Large intestine (tissue), 3 donors: ENCODE results near the gene CLN5. TPM values are rescaled to one million over a fixed set of nuclear protein-coding genes. Genes with fewer than 3 reads are reported as not detected.

Experiments
- DNase-seq, 2 donors: peaks; one replicate each; pipeline versions ENCODE4 v3.0.0 to v3.0.0-alpha.2; 2013
- H3K27ac ChIP-seq: one replicate; pipeline ENCODE4 v1.5.1; 2013; ENCODE audit warnings: low read length
- H3K27me3 ChIP-seq: 2 replicates; pipeline ENCODE4 v1.6.1; 2013; ENCODE audit warnings: low read length; ENCODE audit not compliant: control insufficient read depth, insufficient read depth
- H3K36me3 ChIP-seq: 2 replicates; pipeline ENCODE4 v1.6.1; 2013; ENCODE audit warnings: low read length; ENCODE audit not compliant: control insufficient read depth, insufficient read depth
- H3K4me1 ChIP-seq: one replicate; pipeline ENCODE4 v1.6.1; 2013; ENCODE audit warnings: low read length; ENCODE audit not compliant: control insufficient read depth, insufficient read depth
- H3K4me3 ChIP-seq: one replicate; pipeline ENCODE4 v1.5.1; 2013; ENCODE audit warnings: low read length
- H3K9me3 ChIP-seq: one replicate; pipeline ENCODE4 v1.6.1; 2013; ENCODE audit warnings: mild to moderate bottlenecking, low read depth, low read length, moderate library complexity; ENCODE audit not compliant: control insufficient read depth
- WGBS: methylation state at CpG from one replicate; pipeline ENCODE4 v1.1.5; 2013; ENCODE audit warnings: low lambda C conversion rate; ENCODE audit not compliant: insufficient coverage; 5-methylcytosine and 5-hydroxymethylcytosine counted together
- polyA plus RNA-seq: library from polyadenylated mRNA; unstranded; fragments of 120-200 nt; gene quantifications from one replicate; pipeline ENCODE4 v1.2.1, GENCODE V29; 2013

CLN5 gene
- polyA plus RNA-seq, 1 donor: 37.7 TPM

DNA sequence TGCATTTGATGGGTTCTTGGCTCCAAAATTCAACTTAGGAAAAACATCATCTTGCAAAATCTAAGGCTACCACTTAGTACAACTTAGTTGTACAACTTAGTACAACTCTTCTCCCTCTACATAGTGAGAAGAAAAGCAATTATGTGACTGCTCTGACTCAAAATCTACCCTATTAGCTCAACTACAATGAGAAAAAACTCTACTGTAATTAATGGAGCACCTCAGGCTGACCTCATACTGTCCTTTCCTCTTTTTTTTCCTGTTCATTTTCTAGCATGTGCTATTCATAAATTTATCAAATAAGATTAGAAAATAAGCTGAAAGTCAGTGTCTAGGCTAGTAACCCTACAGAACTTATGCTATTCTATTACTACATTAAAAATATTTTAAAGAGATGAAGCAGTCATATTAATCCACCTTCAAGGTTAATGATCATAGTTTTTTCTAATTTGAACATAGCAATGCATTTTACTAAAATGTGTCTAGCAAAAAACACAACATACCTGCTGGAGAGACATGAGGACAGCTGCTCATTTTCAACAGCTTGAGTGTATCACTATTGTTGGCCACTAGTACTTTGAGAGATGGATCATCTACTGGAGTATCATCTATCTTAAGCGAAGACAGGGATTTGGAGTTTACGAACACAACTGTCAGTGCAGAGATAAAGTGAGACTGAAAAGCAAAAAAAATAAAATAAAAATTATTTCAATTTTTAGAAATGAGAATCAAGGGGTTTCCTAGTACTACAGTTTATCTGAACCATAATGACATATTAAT lies 23.2 kb downstream of the CLN5 start:
- 100% methylated on average over 1 of the region's 2 CpGs for WGBS
- Histone ChIP-seq H3K4me3 (no peak overlapping the region), H3K4me1 (peaks cover 2% of the 10 kb centered on the region), H3K9me3 (no peaks in the 10 kb centered on the region), H3K27ac (no peak overlapping the region), H3K36me3 (peaks cover 56% of the 10 kb centered on the region), H3K27me3 (no peaks in the 10 kb centered on the region)
- DNase-seq: no peak

DNA sequence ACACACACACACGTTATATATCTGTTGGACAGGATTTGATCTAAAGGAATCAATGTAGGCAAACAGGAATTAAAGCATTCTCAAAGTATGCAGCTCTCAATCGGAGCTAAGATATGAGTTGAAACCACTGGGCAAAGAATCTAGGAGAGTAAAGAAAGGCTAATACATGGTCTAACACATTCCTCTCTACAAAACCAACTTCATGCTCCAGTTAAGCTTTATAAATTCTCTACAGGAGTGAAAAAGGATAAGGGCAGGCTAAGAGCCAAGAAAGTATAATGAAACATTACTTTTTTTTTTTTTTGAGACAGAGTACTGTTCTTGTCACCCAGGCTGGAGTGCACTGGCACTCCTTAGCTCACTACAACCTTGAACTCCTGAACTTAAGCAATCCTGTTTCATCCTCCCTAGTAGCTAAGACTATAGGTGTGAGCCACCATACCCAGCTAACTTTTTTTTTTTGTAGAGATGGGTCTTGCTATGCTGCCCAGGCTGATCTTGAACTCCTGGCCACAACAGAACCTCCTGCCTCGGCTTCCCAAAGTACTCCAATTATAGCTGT lies 24.5 kb downstream of the CLN5 start:
- H3K4me3 ChIP-seq: no peak overlapping the region
- no peaks in the 10 kb centered on the region for H3K27me3 ChIP-seq
- H3K27ac ChIP-seq: no peak overlapping the region
- no peak for DNase-seq
- 100% methylated on average over 2 of the region's 3 CpGs for WGBS
- H3K4me1 ChIP-seq: peaks cover 2% of the 10 kb centered on the region
- H3K36me3 ChIP-seq: peaks cover 45% of the 10 kb centered on the region
- H3K9me3 ChIP-seq: no peaks in the 10 kb centered on the region

GRCh38 chr13:77016888-77017623 lies 25.2 kb downstream of the CLN5 start:
- Histone ChIP-seq H3K27ac (no peak overlapping the region), H3K36me3 (peaks cover 39% of the 10 kb centered on the region), H3K9me3 (no peaks in the 10 kb centered on the region), H3K27me3 (no peaks in the 10 kb centered on the region), H3K4me3 (no peak overlapping the region), H3K4me1 (peaks cover 2% of the 10 kb centered on the region)
- DNase-seq: no peak
- WGBS: 94% methylated on average over 4 of the region's 6 CpGs

DNA sequence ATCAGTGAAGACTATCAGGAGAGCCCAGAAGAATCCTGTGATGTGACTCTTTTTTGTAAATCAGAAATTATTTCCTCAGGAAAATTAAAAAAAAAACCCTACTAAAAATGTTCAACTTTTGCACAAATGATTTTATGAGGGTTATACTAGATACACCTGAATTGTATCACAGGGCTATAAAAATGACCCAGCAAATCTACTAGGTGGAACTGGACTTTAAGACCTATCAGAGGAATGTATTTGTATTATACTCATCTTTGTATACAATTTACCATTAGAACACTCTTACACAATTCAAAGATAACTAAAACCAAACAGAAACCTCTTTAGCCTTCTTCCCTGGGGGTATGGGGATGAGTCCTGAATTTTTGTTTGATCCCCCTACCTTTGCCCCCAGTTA lies 27.9 kb downstream of the CLN5 start:
- Histone ChIP-seq H3K36me3 (peaks cover 18% of the 10 kb centered on the region), H3K27me3 (no peaks in the 10 kb centered on the region), H3K9me3 (no peaks in the 10 kb centered on the region), H3K27ac (no peak overlapping the region), H3K4me1 (peaks cover 2% of the 10 kb centered on the region), H3K4me3 (no peak overlapping the region)
- no peak for DNase-seq

GRCh38 chr13:77022341-77022740 lies 30.5 kb downstream of the CLN5 start:
- H3K27ac ChIP-seq: no peak overlapping the region
- no peaks in the 10 kb centered on the region for H3K9me3 ChIP-seq
- peaks cover 2% of the 10 kb centered on the region for H3K4me1 ChIP-seq
- peaks cover under 1% of the 10 kb centered on the region for H3K36me3 ChIP-seq
- no peak for DNase-seq
- no peaks in the 10 kb centered on the region for H3K27me3 ChIP-seq
- WGBS: no CpG with 5 or more reads among the region's 3 CpGs
- H3K4me3 ChIP-seq: no peak overlapping the region

DNA sequence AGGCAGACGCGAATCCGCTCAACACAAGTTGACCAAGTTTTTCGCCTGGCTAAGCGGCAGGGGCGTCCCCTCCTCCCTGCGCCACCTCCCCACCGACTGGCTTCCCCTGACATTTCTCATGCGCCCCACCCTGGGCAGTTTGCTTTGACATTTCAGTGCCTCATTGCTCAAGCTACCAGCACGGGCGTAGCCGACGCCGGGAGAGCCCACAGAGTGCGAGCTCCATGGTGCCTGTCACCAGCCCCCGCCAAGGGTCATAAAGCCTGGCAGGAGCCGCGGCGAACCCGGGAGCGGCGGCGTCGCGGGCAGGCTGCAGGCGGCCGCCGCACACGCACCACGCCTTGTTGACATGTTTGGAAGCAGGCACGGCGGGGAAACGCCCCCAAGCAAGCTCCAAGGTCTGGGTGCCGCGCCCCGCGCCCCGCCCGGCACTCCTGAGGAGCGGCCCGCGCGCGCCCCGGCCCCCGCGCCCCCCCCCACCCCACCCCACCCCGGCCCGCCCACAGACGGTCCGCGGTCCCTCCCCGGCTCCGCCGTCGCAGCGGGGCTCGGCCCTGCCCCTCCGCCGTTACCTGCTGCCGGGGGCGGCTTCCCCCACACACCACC lies 34.5 kb downstream of the CLN5 start:
- DNase-seq: peak; percentile 83 to 92
- no CpG with 5 or more reads among the region's 62 CpGs for WGBS
- no peaks in the 10 kb centered on the region for H3K36me3 ChIP-seq
- H3K4me1 ChIP-seq: no peaks in the 10 kb centered on the region
- H3K9me3 ChIP-seq: no peaks in the 10 kb centered on the region
- no peaks in the 10 kb centered on the region for H3K27me3 ChIP-seq
- H3K27ac ChIP-seq: peak overlapping the region; percentile 97
- peak overlapping the region; percentile 89 for H3K4me3 ChIP-seq

DNA sequence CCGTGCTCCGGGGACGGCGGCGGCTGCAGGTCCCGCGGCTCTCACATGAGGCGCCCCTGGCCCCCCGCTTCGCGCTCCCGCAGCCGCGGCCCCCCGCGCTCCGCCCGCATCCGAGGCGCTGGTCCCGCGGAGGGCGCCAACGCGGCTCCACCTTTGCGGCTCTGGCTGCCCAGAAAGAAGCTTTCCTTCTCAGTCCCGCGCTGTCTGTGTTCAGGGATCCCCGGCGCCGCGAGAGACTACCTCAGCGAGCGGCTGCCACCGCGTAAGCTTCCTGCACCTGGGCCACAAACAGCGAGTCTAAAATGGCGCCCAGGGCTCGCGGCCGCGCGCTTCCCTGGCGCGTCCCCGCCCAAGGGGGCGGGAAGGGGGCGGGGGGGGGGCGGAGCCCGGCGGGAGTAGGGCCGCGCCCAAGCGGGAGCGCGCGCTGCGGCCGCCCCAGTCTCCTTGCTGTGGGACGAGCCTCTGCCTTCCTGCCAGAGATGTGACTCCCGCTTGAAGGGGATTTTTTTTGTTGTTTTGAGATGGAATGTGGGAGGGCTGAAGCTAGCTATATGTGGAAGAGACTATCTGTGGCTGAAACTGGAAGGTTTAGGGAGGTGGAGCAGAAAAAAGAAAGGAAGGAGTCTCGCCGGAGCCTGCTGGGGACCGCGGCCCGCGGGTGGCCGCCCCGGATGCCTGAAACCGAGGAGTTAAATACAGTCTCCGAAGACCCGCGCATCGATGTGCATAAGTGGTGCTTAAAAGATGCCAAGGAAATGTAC lies 35.2 kb downstream of the CLN5 start, which contains the start of gene FBXL3:
Gene FBXL3, minus strand, starts transcription at position 299 of the 761 bp plus-strand sequence. CDS start 5,299 bp downstream, outside the sequence.
- Histone ChIP-seq H3K27me3 (no peaks in the 10 kb centered on the region), H3K36me3 (no peaks in the 10 kb centered on the region), H3K4me3 (peak within 1 kb of the TSS; percentile 89), H3K4me1 (no peaks in the 10 kb centered on the region), H3K27ac (peak within 1 kb of the TSS; percentile 97), H3K9me3 (no peaks in the 10 kb centered on the region)
- 20% methylated on average over 1 of the region's 74 CpGs for WGBS
- DNase-seq: peak; percentile 78 to 84

- WGBS: no CpG with 5 or more reads among the region's 5 CpGs
Measured at GRCh38 chr13:77028202-77028601, 36.3 kb downstream of the CLN5 start.

GRCh38 chr13:77029436-77029835 lies 37.6 kb downstream of the CLN5 start:
- DNase-seq: no peak
- no peaks in the 10 kb centered on the region for H3K4me1 ChIP-seq
- H3K36me3 ChIP-seq: no peaks in the 10 kb centered on the region
- H3K9me3 ChIP-seq: no peaks in the 10 kb centered on the region
- no CpG with 5 or more reads among the region's 1 CpG for WGBS
- no peaks in the 10 kb centered on the region for H3K27me3 ChIP-seq
- no peak overlapping the region for H3K27ac ChIP-seq
- H3K4me3 ChIP-seq: no peak overlapping the region

More at GRCh38 chr13:77028202-77028601, 36.3 kb downstream of the CLN5 start:
- Histone ChIP-seq H3K36me3 (no peaks in the 10 kb centered on the region), H3K9me3 (no peaks in the 10 kb centered on the region), H3K4me3 (no peak overlapping the region), H3K27ac (no peak overlapping the region), H3K27me3 (no peaks in the 10 kb centered on the region), H3K4me1 (no peaks in the 10 kb centered on the region)
- DNase-seq: no peak
